ENCODE results near the gene PKNOX2.

Gene PKNOX2

DNA sequence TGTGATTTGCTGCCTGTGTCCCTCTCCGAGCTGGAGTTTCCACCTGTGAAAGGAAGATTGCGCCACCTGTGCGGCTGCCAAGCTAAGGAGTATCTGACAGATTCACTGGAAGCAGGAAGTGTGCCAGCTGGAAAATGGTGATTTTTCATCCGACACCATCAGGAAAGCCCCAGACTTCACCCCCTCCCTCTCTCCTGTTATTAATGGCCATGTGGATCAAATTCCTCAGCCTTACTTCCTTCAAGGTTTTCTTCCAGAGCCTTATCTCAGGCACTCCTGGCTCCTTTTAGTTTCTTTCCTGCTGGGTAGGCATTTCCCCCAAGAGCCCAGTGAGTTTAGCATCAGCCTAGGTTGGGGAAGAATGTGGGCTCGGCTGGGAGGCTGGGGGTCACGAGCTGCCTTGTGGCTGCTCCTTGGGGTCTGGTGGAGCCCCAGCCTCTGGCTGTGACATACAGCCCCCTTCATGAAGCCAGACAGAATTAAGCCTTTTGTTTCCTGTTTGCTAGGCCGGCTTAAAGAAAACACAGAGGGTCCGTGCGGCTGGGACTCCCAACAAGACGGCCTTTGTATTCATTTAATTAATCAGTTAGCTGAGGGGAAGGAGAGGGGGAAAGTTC, 37.1 kb downstream of the PKNOX2 start:
- H3K4me3 ChIP-seq (ENCODE audit: low read depth, low read length): no peak overlapping the region
- TF ChIP-seq, protein P1, sequence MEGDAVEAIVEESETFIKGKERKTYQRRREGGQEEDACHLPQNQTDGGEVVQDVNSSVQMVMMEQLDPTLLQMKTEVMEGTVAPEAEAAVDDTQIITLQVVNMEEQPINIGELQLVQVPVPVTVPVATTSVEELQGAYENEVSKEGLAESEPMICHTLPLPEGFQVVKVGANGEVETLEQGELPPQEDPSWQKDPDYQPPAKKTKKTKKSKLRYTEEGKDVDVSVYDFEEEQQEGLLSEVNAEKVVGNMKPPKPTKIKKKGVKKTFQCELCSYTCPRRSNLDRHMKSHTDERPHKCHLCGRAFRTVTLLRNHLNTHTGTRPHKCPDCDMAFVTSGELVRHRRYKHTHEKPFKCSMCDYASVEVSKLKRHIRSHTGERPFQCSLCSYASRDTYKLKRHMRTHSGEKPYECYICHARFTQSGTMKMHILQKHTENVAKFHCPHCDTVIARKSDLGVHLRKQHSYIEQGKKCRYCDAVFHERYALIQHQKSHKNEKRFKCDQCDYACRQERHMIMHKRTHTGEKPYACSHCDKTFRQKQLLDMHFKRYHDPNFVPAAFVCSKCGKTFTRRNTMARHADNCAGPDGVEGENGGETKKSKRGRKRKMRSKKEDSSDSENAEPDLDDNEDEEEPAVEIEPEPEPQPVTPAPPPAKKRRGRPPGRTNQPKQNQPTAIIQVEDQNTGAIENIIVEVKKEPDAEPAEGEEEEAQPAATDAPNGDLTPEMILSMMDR (IDR thresholded peaks at IDR 0.05; ENCODE audit: borderline replicate concordance, insufficient read depth, low read depth, low read length): no peak

DNA sequence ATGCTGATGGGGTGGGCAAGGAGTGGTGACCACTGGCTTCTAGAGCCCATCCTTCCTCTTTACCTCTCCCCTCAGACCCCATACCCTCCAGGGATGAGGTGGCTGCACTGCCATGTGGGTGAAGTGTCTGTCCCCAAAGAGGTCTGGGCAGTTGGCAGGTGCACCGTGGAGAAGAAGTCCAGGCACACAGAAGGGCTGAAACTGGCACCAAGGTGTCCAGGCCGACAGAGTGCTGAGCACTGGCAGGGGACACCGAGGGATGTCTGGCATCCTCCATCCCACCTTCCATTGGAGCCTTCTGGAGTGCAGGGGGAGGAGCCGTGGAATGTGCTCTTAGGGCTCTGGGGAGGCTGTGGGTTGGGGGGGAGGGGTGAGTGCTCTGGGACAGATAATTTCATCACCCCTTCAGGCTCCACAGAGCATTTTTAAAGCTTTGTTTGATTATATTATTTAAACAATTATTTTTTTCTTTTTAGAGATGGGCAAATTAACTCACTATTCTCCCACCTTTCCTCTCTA, 37.9 kb downstream of the PKNOX2 start:
- TF ChIP-seq, protein P1 (IDR thresholded peaks at IDR 0.05; ENCODE audit: borderline replicate concordance, insufficient read depth, low read depth, low read length): no peak
- no peak overlapping the region for H3K4me3 ChIP-seq (ENCODE audit: low read depth, low read length)

DNA sequence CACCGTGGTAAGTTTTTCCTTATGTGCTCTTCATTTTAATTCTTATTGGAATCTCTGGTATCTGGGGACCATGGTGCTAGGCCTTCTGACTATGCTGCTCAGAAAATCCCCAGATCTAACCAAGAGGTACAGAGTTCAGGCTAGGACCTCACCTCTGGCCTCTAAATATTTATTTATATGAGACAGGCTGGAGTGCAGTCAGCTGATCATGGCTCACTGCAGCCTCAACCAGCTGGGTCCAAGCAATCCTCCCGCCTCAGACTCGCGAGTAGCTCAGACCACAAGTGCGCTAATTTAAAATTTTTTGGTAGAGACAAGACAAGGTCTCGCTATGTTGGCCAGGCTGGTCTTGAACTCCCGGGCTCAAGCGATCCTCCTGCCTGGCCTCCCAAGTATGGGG, 38.4 kb downstream of the PKNOX2 start:
- TF ChIP-seq, protein P1 (IDR thresholded peaks at IDR 0.05; ENCODE audit: borderline replicate concordance, insufficient read depth, low read depth, low read length): no peak
- H3K4me3 ChIP-seq (ENCODE audit: low read depth, low read length): no peak overlapping the region

DNA sequence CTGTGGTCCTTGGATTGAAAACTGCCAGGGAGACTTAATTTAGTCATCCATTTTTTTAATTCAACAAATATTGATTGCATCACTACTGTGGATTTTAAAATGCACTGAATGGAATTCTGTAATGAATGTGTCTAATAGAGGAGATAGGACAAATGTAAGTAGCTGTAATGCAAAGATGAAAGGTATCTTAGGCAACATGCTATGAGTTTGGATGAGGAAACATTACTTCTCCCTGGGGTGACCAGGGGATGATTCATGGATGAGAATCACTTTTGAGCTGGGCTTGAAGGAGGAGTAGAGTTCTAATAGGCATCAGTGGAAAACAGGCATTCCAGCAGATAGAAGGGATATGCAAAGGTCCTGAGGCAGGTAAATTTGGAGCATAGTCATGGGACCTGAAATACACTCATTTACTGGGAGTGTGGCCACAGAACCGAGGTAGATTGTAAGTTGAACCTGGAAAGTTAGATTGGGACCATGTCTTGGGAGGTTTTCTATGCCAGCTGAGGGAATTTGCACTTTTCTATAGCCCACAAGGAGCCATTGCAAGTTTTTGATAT, 43.4 kb downstream of the PKNOX2 start:
- no peak overlapping the region for H3K4me3 ChIP-seq (ENCODE audit: low read depth, low read length)
- TF ChIP-seq, protein P1 (IDR thresholded peaks at IDR 0.05; ENCODE audit: borderline replicate concordance, insufficient read depth, low read depth, low read length): no peak

DNA sequence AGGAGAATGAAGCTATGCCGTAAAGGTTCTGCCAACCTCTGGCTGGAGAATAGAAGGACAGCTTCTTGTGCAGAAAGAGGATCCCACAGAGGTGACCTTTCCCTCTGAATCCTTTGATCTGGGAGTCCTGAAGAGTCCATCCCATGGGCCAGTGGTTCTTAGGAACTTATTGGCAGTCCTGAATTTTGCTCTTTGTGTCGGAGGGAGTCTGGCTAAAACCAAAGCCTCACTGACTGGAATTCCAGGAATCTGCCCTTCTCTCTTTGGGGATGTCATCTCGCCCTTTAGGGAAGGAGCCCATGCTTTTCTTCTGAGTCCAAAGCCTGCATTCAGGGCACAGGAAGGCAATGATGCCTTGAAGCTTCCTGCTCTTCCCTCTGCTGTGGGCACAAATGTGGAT, 45.5 kb downstream of the PKNOX2 start:
- TF ChIP-seq, protein P1 (IDR thresholded peaks at IDR 0.05; ENCODE audit: borderline replicate concordance, insufficient read depth, low read depth, low read length): no peak

DNA sequence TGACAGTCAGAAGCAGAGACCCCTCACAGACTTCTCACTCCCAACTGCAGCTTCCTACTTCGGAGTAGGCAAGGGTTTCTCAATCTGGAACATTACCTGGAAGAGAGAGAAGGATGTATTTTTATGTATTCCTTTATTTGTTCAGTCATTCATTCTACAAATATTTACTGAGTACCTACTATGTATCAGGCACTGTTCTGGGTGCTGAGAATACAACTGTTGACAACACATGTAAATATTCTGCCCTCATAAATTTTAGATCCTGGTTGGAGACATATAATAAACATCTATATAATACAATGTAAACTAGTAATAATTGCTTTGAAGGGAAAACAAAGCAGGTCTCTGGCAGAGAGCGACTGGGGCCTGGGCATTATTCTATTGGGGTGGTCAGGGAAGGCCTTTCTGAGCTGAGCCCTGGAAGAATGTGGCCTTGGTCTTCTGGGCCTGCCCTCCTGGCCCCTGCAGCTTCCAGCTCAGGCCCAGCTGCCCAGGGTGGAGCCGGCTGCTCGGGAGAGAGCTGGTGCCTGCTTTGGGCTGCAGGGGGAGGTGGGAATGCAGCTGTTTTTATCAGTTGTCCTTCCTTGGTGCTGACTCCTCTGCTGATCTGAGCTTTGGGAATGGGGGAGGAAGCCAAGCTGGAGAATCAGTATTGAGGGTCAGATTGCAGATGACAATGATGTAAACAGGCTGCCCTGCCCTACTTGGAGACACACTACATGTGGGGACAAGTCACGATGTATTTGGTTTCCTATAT, 46.8 kb downstream of the PKNOX2 start:
- H3K4me3 ChIP-seq (ENCODE audit: low read depth, low read length): no peak overlapping the region
- TF ChIP-seq, protein P1 (IDR thresholded peaks at IDR 0.05; ENCODE audit: borderline replicate concordance, insufficient read depth, low read depth, low read length): no peak

More for the DNA sequence above, 45.5 kb downstream of the PKNOX2 start:
- H3K4me3 ChIP-seq (ENCODE audit: low read depth, low read length): no peak overlapping the region

All from GM12875 (cell line).